ENCODE data around the gene SYNGAP1. TPM values are rescaled to one million over a fixed set of nuclear protein-coding genes. Genes with fewer than 3 reads are reported as not detected.

The SYNGAP1 gene
- total RNA-seq, 1 donor from 2014 or later = 48.6 TPM

DNA sequence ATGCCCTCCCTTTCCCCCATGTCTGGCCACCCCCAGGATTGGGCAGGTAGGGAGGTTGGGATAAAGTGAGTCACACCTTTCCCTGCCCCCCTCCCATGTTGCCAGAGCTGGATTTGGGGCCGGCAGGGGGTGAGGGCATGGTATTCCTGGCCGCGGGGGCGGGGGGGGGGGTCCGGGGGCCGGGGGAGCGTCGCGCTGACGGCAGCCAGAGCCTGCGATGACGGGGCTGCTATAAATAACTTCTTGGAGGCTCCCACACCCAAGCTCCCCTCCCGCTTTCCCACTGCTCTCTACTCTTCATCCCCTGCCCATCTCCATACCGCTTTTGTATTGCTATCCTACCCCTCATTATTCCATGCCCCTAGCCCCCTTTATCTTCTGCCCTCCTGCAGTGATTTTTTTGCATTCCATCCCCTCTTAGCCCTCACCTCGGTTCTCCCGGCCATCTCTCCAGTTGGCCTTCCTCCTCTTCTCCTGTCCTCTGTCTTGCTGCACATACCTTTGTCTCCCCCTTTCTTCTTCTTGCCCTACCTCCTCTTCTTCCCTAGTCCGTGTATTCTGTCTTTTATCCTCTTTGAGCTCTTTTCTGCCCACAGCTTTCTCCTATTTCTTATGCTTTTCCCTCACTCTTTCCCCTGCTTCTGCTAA is 13.8 kb downstream of the SYNGAP1 start:
- TF ChIP-seq, protein P1, sequence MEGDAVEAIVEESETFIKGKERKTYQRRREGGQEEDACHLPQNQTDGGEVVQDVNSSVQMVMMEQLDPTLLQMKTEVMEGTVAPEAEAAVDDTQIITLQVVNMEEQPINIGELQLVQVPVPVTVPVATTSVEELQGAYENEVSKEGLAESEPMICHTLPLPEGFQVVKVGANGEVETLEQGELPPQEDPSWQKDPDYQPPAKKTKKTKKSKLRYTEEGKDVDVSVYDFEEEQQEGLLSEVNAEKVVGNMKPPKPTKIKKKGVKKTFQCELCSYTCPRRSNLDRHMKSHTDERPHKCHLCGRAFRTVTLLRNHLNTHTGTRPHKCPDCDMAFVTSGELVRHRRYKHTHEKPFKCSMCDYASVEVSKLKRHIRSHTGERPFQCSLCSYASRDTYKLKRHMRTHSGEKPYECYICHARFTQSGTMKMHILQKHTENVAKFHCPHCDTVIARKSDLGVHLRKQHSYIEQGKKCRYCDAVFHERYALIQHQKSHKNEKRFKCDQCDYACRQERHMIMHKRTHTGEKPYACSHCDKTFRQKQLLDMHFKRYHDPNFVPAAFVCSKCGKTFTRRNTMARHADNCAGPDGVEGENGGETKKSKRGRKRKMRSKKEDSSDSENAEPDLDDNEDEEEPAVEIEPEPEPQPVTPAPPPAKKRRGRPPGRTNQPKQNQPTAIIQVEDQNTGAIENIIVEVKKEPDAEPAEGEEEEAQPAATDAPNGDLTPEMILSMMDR (IDR thresholded peaks at IDR 0.05; ENCODE audit: unreplicated experiment) = no peak
- peak overlapping the region; percentile 55 for H3K27ac Mint-ChIP-seq (ENCODE audit: unreplicated experiment)
- DNase-seq (ENCODE audit: low spot score) = no peak
- H3K4me1 Mint-ChIP-seq (ENCODE audit: unreplicated experiment) = peaks cover 52% of the 10 kb centered on the region
- no peaks in the 10 kb centered on the region for H3K9me3 Mint-ChIP-seq (ENCODE audit: unreplicated experiment)
- peaks cover 27% of the 10 kb centered on the region for H3K36me3 Mint-ChIP-seq (ENCODE audit: low read depth, unreplicated experiment)
- peaks cover 8% of the 10 kb centered on the region for H3K27me3 Mint-ChIP-seq (ENCODE audit: unreplicated experiment)
- H3K4me3 Mint-ChIP-seq (ENCODE audit: unreplicated experiment) = peak overlapping the region; percentile 18

GRCh38 chr6:33434961-33435360 is 15.1 kb downstream of the SYNGAP1 start:
- Mint-ChIP-seq H3K9me3 (ENCODE audit: unreplicated experiment) (no peaks in the 10 kb centered on the region), H3K4me1 (ENCODE audit: unreplicated experiment) (peaks cover 42% of the 10 kb centered on the region), H3K27me3 (ENCODE audit: unreplicated experiment) (peaks cover 8% of the 10 kb centered on the region), H3K36me3 (ENCODE audit: low read depth, unreplicated experiment) (peaks cover 36% of the 10 kb centered on the region), H3K27ac (ENCODE audit: unreplicated experiment) (peak overlapping the region; percentile 74), H3K4me3 (ENCODE audit: unreplicated experiment) (no peak overlapping the region)
- TF ChIP-seq, protein P1 (IDR thresholded peaks at IDR 0.05; ENCODE audit: unreplicated experiment) = no peak
- DNase-seq (ENCODE audit: low spot score) = no peak

GRCh38 chr6:33437666-33438065 is 17.8 kb downstream of the SYNGAP1 start:
- peak overlapping the region; percentile 63 for H3K4me3 Mint-ChIP-seq (ENCODE audit: unreplicated experiment)
- TF ChIP-seq, protein P1 (IDR thresholded peaks at IDR 0.05; ENCODE audit: unreplicated experiment) = no peak
- peaks cover 9% of the 10 kb centered on the region for H3K27me3 Mint-ChIP-seq (ENCODE audit: unreplicated experiment)
- DNase-seq (ENCODE audit: low spot score) = no peak
- peaks cover 19% of the 10 kb centered on the region for H3K4me1 Mint-ChIP-seq (ENCODE audit: unreplicated experiment)
- no peaks in the 10 kb centered on the region for H3K9me3 Mint-ChIP-seq (ENCODE audit: unreplicated experiment)
- peaks cover 43% of the 10 kb centered on the region for H3K36me3 Mint-ChIP-seq (ENCODE audit: low read depth, unreplicated experiment)
- no peak overlapping the region for H3K27ac Mint-ChIP-seq (ENCODE audit: unreplicated experiment)

- H3K4me3 Mint-ChIP-seq (ENCODE audit: unreplicated experiment) = no peak overlapping the region
- H3K27ac Mint-ChIP-seq (ENCODE audit: unreplicated experiment) = peak overlapping the region; percentile 77
- H3K36me3 Mint-ChIP-seq (ENCODE audit: low read depth, unreplicated experiment) = peaks cover 43% of the 10 kb centered on the region
Observed at GRCh38 chr6:33438978-33439594, 19.2 kb downstream of the SYNGAP1 start.

More at GRCh38 chr6:33438978-33439594, 19.2 kb downstream of the SYNGAP1 start:
- H3K9me3 Mint-ChIP-seq (ENCODE audit: unreplicated experiment) = no peaks in the 10 kb centered on the region
- H3K4me1 Mint-ChIP-seq (ENCODE audit: unreplicated experiment) = peaks cover 9% of the 10 kb centered on the region
- DNase-seq (ENCODE audit: low spot score) = no peak
- TF ChIP-seq, protein P1 (IDR thresholded peaks at IDR 0.05; ENCODE audit: unreplicated experiment) = no peak
- peaks cover 6% of the 10 kb centered on the region for H3K27me3 Mint-ChIP-seq (ENCODE audit: unreplicated experiment)
